Stimulated activated CD8-positive, alpha-beta memory T cell treated with anti-CD3 and anti-CD28 coated beads, Interleukin-12 subunit alpha, Interleukin-12 subunit beta, amount 100 ng/mL, for 24 hours (primary cell): ENCODE results near the gene NPTXR.

Experiments used
- DNase-seq: peaks from one replicate; pipeline ENCODE4 v3.0.0-alpha.2; 2020; ENCODE audit errors: extremely low read depth

Gene NPTXR

DNA sequence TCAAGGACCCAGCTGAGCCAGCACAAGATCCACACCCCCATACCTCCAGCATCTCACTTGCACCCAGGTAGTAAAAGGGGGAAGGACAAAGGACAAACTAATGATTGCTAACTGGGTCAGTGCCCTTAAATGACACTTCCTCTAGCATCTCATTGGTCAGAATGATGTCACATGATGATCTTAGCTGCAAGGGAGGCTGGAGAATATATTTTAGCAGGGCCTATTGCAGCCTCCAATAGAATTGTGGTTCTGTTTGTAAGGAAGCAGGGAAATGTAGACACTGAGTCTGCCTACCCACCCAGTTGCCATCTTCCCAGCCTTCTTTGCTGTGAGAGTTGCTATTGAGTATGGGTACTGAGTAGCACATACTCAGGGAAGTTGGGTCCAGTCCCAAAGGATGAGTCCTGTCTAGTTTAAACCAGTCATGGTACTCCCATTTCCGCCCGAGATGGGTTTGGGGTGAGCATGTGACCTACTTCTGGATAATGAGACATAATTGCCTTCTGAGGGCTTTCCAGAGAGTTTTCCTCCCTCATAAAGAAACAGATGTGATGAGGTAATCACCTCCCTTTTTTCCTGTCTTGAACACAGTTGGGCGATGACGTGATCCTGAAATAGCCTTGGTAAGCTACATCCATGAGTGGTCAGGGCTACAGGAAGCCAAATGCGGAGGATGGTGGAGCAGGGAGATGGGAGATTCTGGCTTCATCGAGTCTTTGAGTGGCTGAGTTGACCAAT, 44.4 kb downstream of the NPTXR start:
- DNase-seq: no peak

DNA sequence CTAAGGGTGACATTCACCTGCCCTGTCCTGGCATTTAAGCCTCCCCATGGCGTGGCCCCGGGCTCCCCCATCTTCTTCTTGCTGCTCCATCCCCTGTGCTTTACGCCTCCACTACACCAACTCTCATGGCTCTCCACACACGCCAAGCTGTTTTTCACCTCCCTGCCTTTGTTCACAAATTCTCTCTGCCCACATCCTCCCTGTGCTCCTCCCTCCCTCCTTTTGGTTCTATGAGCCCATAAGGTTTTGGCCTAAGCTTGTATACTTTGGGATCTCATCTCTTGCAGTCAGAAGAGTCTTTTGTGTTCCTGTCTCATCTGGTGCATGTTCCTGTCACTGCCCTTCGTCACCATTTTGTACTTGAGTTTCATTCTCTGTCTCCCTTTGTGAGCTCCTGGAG, 45.3 kb downstream of the NPTXR start:
- no peak for DNase-seq

DNA sequence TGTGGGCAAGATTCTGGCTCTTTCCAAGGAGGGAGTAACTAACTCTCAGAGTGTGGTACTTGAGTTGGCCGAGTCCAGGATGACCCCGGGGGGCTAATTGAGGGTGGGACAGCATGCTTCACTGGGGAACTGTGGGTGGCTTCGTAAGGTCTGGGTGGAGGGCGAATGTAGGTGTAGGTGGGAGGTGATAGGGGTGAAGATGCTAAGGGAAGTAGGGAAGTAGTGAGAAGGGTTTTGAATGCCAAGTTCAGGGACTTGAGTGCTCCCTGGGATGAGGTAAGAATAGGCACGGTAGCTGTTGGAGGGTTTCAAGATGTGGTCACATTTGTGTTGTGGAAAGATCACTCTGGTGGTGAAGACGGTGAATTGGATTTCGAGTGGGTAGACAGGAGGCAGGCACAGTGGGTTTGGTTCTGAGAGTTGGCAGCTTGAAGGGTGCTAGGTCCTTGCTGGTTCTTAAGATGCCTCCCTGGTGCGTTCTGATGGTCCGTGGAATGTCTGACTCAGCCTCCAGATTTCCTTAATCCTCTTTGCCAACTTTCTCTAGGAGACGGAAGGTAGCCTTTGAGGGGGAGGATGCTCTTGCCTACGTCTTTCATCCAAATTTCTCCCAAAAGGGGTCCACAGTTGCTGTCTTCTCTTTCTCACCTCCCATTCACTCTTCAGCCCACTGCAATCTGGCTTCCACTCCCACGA, 47.4 kb downstream of the NPTXR start:
- no peak for DNase-seq

DNA sequence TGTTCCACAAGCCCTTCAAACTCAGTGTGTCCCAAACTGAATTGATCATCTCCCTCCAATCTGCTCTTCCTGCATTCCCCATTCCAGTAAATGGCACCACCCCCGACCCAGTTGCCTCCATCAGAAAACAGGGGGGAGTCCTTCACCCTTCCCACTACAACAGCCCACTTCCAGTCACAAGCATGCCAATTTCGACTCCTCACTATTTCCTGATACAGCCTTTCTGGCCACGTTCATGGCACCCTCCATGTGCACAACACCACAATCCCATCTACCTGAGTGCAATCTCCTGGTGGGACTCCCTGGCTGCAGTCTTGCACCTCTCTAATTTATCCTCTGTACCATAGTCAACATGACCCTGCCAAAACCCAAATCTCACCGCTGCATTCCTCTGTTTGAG, 48.3 kb downstream of the NPTXR start:
- no peak for DNase-seq

DNA sequence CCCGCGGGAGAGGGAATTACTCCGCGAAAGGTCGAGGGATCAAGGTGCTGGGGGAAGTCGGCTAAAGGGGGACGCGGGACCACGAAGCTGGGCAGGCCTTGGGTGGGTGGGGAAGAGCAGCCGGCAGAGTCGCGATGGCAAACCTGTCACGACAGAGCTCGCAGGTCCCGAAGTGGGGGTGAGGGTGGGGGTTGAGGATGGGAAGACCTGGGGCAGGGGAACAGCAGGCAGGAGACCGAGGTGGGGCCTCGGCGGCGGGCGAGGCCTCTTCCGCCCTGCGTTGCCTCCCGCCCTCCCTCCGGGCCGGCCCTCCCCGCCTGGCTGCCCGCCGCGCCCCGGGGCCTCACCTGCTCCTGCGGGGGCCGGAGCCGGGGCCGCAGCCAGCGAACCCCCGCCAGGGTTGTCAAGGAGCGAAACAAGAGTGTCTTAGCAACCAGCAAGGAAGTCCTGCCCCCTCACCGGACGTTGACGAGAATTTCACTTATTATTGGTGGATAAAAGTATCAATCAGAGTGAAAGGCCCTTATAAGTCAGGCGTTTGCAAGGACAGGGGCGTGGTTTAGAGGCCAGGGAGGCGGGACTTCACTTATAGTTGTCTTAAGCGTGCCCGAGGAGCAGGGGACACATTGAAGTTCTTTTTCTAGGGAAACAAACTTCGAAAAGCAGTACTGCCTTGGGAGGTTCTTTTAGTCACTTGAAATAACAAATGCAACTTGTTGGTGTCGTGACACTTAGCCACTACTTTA, 49.9 kb downstream of the NPTXR start, which contains the start of gene DNAL4:
TSS of gene DNAL4 (minus strand) at position 423 of the 746 bp plus-strand sequence. CDS start 11,412 bp downstream, outside the sequence.
- peak; percentile 67 for DNase-seq

DNA sequence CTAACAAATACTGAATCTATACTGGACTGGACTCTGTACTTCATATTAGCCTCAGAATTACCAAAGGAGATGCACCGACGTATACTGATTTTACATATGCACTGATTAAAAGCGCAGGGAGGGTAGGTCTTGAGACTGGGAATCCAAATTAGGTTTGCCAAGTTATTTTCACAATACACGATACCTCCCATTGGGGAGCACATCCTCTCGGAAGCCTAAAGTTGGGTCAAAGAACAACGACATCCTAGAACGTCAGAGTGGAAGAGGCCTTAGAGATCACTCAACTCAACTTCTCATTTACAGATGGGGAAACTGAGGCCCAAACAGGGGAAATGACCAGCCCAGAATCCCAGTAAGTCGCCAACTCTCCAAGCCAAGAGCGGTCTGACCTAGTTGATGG, 50.5 kb downstream of the NPTXR start:
- no peak for DNase-seq

DNA sequence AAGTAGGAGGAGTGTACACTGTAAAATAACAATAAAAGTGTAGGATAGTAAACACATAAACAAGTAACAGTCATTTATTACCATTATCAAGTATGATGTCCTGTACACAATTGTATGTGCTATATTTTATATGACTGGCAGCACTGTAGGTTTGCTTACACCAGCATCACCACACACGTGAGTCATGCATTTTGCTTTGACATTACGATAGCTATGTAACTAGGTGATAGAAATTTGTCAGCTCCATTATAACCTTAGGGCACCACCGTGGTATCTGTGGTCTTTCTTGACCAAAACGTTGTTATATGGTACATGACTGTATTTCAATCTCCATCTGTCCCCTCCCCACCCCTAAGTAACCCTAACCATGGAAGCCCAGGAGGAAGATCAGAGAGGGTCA, 51.0 kb downstream of the NPTXR start:
- no peak for DNase-seq

DNA sequence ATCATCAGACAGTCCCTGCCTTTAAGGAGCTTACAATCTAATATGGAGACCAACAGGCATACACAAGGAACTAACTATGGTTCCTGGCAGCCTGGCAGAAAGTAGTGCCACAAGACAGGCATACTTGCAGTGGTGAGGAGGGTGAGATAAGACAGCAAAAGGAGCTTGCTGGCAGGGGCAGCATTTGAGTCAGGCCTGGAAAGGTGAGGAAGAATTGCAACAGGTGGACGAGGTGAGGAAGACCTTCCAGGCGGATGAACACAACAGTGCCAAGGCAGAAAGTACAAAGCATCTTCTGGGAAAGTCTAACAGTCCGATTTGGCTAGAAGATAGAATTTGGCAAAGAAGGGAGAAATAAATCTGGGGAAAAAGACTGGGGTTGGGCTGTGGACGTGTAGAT, 54.2 kb downstream of the NPTXR start:
- DNase-seq: no peak

DNA sequence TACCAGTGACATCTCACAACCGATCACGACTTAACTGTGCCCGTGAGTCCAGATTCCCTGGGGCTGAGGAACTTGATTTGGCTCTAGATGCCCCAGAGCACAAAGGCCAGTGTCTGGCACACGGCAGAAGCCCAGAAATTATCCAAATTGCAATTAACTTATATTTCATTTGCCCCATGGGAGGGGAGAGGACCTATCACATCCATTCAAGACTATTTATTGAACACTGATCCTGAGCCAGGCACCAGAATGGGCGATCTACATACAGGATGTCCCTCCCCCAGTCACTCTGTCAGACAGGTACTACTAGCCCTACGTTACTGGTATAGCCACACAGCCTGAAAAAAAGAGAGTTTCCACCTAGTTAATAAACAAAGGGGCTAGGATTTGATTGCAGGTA, 55.0 kb downstream of the NPTXR start:
- DNase-seq: no peak

DNA sequence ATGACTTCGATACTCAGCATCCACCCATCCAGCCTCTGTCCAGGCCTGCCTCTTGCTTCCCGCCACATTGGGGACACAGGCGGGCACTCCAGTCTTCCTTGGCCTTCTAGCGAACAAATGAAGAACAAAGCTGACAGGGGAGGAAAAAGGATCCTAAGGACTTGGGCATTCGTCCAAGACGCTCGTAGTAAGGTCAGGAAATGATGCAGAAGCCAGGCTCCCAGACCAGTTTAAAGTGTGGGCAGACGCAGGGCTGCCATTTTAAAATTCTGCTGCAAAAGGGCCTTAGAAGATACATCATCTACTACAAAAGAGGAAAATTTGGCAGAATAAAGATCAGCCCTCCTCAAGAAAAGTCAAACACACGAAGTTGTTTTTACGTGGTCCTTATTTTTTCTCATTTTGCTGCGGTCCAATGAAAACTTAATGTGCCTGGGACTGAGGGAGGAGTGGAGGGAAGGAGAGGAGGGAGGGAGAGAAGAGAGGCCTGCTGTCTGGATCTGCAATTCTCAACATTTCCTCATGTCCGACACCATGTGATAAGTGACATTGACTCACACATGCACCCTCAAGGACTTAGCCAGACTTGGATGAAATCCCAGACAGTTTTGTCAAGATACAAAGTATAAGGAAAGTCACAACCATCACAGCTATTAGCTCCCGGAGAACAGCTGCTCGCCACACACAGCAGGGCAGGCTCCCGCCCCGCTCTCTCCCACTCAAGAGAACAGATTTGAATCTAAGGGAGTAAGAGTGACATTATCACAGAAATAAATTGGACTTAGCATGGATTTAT, 55.6 kb downstream of the NPTXR start:
- DNase-seq: no peak

DNA sequence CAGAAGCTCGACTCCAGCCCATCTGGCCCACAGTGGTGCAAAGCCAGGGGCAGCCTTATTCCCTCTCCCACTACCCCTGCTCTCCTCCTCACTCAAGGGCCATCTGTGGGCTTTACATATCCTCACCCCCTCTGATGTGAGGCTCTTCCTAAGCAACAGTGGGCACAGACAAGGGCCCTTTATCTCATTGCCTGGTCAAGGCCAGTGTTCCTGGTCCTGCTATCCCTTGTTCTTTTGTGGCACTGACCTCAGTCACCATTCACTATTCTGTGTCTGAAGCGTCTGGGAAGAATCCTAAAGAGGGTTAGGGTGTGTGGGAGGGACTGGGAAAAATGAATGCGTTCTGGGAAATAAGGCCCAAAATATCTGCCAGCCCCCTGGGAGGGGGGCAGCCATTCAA, 57.2 kb downstream of the NPTXR start:
- no peak for DNase-seq

DNA sequence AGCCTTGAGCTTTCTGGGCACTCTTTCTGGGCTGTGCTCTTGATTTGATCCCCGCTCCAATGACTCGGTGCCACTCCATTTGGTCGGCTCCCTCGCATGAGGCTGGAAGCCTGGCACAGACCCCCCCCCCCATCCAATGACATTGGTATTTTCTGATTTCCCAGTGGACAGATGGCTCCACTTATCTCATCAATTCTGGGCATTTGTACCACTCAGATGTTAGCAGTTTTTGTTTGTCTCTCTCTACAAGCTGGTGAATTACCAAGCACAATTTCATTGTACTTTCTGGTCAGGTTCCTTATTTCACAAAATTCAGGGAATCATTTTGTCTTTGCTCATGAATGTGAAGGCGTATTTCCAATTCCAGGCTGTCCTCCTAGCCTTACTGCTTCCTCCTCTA, 59.0 kb downstream of the NPTXR start:
- DNase-seq: no peak

DNA sequence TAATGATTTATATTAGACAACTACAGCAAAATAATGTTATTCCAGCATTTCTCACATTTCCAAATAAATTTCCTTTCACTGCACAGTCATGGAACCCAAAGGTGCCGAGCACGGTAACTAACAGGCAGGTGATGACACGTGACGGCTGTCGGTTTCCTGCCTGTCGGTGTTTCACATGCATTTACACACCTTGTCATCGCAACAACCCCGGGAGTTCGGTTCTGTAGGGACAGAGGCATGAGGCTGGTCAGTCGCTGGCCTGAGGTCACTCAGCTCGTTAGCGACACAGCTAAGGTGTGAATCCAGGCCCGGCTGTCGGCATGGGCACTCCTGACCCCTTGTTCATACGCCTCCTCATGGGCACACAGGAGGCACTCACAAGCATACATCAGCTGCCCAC, 59.8 kb downstream of the NPTXR start:
- DNase-seq: no peak

DNA sequence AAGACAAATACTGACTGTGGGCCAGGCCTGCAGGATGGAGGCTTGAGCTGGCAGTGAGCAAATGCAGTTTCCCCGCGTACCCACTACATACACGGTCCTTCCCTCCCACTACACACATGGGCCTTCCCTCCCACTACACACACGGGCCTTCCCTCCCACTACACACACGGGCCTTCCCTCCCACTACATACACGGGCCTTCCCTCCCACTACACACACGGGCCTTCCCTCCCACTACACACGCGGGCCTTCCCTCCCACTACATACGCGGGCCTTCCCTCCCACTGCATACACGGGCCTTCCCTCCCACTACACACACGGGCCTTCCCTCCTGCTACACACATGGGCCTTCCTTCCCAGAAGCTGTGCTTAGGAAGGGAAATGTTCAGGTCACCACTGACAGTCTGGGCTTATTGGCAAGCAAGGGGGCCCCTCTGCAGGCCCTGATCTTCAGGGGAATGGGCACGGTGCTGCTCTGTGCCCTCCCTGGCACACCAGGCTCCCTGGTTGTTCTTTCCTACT, 60.7 kb downstream of the NPTXR start:
- DNase-seq: no peak

DNA sequence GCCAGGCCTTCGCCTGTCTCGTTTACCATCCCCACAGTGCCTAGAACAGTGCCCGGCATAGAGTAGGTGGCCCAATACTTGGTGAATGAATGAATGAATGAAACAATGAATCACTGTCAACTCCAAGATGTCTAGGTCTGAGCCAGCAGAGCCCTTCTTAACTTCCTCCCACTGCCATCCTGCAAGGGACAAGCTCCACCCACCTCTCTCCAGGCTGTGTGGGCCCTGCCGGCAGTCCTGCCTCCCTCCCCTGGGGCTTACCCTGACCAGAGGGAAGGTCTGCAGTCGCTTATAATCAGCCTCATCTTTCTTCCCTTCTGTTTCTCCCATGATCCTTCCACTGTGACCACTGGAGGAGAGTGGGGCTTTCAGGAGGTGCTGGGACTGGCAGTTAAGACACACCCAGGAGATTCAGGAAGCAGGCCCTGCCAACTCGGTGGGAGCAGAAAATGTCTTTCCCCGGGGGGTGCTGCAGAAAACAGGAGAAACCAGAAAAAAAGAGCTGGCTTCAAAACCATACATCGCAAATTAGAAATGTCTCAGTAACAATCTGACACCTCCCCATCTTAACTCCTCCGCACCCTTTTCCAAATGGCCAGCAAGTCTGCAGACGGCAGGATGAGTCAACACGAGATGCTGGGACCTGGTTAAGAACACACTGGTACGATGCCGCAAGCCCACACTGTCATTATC, 61.3 kb downstream of the NPTXR start:
- no peak for DNase-seq

DNA sequence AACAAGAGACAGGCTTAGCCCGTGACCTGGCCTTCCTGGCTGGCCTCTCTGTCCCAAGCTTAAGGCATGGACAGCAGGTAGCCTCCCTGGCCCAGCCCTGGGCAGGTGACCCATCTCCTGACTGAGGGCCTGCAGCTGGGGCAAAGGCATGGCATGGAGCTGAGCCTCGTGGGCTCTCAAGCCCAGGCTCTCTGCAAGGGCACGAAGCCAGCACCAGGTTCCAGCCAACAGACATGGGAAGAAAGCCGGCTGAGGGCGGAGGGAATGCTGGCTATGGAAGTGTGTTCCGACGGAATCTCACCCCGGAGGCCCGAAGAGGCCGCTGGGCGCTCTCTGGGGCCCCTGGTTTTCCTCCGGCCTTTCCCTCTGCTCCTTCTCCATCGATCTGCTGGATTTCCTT, 62.8 kb downstream of the NPTXR start:
- DNase-seq: no peak

DNA sequence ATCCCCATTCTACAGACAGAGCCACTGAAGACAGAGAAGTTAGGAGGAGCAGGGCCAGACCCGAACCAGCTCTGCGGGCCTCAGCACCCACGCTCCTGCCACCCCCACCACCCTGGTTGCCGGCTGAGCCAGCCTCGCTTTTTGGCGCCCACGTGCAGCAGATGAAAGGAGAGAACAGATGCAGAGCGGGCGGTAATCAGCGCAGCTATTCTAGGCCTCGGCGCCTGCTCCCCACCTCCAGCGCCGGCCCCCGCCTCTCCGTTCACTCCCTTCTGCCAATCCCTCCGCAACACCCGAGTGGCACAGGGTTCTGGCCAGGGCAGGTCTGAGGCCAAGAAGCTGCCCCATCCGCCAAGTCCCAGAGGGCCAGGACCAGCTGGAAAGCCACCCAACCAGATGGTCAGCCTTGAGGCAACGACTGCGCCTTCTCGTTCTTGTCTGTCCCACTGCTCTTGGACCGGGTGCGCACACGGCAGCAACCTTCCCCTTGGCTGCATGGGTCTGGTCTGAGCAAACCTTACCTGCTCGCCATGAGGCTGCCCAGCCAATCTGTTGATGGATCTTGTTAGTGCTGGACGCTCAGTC, 66.6 kb downstream of the NPTXR start:
- DNase-seq: no peak

DNA sequence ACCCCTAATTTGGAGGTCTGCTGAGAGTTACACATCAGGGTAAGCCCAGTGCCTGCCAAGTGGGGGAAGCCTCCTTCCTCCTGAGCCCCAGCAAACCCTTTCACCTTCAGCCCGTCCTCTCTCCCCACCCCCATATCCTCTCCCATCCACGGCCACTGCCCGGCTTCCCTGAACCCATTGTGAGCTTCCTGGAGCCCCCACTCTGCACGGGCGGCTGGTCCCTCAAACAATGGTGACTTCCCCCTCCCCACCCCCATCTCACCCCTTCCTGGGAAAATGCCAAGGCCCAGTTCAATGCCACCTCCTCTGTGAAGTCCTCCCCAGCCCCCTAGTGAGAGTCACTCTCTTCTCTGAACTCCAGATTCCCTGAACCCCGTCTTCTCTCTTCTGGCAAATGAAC, 67.7 kb downstream of the NPTXR start:
- no peak for DNase-seq

DNA sequence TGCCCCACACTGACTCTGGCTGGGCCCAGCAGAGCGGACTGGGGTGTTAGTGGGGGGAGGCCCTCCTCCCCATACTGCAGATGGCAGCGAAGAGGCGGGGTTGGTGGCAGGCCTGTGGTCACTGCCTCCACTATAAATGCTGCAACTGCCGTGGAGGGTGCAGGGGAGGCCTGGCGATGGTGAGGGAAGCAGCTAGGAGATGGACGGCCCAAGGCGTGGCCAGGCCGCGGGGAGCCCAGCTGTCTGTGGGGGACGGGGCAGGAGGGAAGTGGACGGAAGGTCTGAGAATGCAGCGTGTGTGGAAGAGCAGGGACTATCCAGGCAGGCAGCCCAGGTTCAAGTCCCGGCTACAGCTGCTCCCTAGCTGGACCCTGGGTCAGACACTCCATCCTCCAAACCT, 68.2 kb downstream of the NPTXR start:
- no peak for DNase-seq

DNA sequence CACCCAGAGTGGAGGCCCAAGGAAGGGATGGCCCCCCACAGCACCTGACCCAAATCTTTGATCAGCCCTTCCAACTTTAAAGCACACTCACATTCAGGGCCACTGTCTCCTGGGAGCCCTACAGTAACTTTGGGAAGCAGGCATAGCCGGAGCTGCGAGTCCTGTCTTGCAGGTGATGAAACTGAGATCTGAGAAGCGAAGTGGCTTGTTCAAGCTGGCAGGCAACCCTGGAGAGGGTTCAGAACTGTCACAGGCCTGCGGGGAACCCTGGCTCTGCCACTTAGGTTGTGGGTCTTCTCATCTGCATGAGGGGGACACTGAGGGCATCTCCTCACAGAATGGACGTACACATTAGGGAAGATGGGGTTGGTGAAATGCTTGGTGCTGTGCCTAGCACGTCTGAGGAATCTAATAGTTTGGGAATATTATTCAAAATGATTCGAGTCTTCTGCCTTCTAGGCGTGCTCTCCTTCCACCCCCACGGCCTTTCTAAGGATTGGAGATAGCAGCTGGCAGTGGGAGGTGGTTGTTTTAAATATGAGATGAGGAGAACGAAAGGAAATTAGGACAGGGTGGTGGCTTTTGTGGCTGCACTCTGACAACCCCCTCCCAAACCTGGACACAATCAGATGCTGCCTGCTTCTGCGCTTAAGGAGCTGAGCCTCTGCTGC, 69.2 kb downstream of the NPTXR start:
- DNase-seq: no peak
